HepG2 (cell line): Measurements from ENCODE around the gene CEP83. TPM values are rescaled to one million over a fixed set of nuclear protein-coding genes. Genes with fewer than 3 reads are reported as not detected.

ENCODE experiments used
- ARID2 ChIP-seq: sonication (generic); formaldehyde crosslinking; IDR thresholded peaks from 2 replicates; pipeline ENCODE4 v1.8.1; 2022; ENCODE audit warnings: mild to moderate bottlenecking, missing genetic modification reagents, borderline replicate concordance
- CCAR2 ChIP-seq: fragments of 200-400 bp; formaldehyde crosslinking; optimal IDR thresholded peaks from 2 replicates; pipeline ENCODE3; 2018; ENCODE audit warnings: low read depth, mild to moderate bottlenecking, low read length, moderate library complexity
- ELF4 ChIP-seq: sonication (generic); formaldehyde crosslinking; IDR thresholded peaks from 2 replicates; pipeline ENCODE4 v1.5.0; 2020; ENCODE audit warnings: missing genetic modification reagents, mild to moderate bottlenecking, moderate library complexity, borderline replicate concordance
- ERF ChIP-seq: IDR thresholded peaks from 2 replicates; pipeline ENCODE4 v1.6.1; 2018; ENCODE audit warnings: missing biosample characterization, missing genetic modification reagents
- ESRRA ChIP-seq: sonication (generic); formaldehyde crosslinking; IDR thresholded peaks from 2 replicates; pipeline ENCODE4 v1.5.1; 2020; ENCODE audit warnings: mild to moderate bottlenecking, low read depth, missing genetic modification reagents
- FOXK2 ChIP-seq: fragments of 450-650 bp; IDR thresholded peaks from 2 replicates; pipeline ENCODE4 v1.6.1; 2016
- JUNB ChIP-seq: sonication (generic); formaldehyde crosslinking; IDR thresholded peaks from 2 replicates; pipeline ENCODE4 v1.8.0; 2022; ENCODE audit warnings: missing genetic modification reagents, mild to moderate bottlenecking, borderline replicate concordance
- MAFG ChIP-seq: sonication (generic); formaldehyde crosslinking; IDR thresholded peaks from 2 replicates; pipeline ENCODE4 v1.5.1; 2020; ENCODE audit warnings: mild to moderate bottlenecking, missing genetic modification reagents
- PCBP2 ChIP-seq: fragments of 200-400 bp; formaldehyde crosslinking; optimal IDR thresholded peaks from 2 replicates; pipeline ENCODE3; 2018; ENCODE audit warnings: low read length, low read depth; ENCODE audit not compliant: poor library complexity, severe bottlenecking
- POLR2AphosphoS2 ChIP-seq: IDR thresholded peaks from 2 replicates; pipeline ENCODE4 v1.6.1; 2011; ENCODE audit warnings: low read depth, low read length, improper control_type of control experiment
- TBP ChIP-seq: sonication (generic); formaldehyde crosslinking; IDR thresholded peaks from 2 replicates; pipeline ENCODE4 v1.5.0; 2020; ENCODE audit warnings: missing genetic modification reagents
- TEAD3 ChIP-seq: optimal IDR thresholded peaks from 2 replicates; pipeline ENCODE3; 2016; ENCODE audit warnings: borderline replicate concordance
- UBTF ChIP-seq: sonication (generic); formaldehyde crosslinking; IDR thresholded peaks from 2 replicates; pipeline ENCODE4 v1.4.0; 2020; ENCODE audit warnings: mild to moderate bottlenecking, missing genetic modification reagents
- ZBTB42 ChIP-seq: sonication (generic); formaldehyde crosslinking; IDR thresholded peaks from 2 replicates; pipeline ENCODE4 v1.5.0; 2020; ENCODE audit warnings: mild to moderate bottlenecking, missing genetic modification reagents
- ZBTB49 ChIP-seq: sonication (generic); formaldehyde crosslinking; IDR thresholded peaks from 2 replicates; pipeline ENCODE4 v1.4.0; 2020; ENCODE audit warnings: missing genetic modification reagents, borderline replicate concordance
- ZFP90 ChIP-seq: sonication (generic); formaldehyde crosslinking; IDR thresholded peaks from 2 replicates; pipeline ENCODE4 v1.8.0; 2022; ENCODE audit warnings: missing genetic modification reagents, mild to moderate bottlenecking, inconsistent platforms, borderline replicate concordance
- ZHX1 ChIP-seq: sonication (generic); formaldehyde crosslinking; IDR thresholded peaks from 2 replicates; pipeline ENCODE4 v1.8.1; 2022; ENCODE audit warnings: low read depth, mild to moderate bottlenecking, missing genetic modification reagents
- ZNF264 ChIP-seq: sonication (generic); formaldehyde crosslinking; IDR thresholded peaks from 2 replicates; pipeline ENCODE4 v1.4.0; 2020; ENCODE audit warnings: missing genetic modification reagents
- ZNF282 ChIP-seq: fragments of 450-650 bp; IDR thresholded peaks from 2 replicates; pipeline ENCODE4 v1.6.1; 2018; ENCODE audit not compliant: partially characterized antibody
- ZNF296 ChIP-seq: sonication (generic); formaldehyde crosslinking; conservative IDR thresholded peaks from 2 replicates; pipeline ENCODE4 v1.5.0; 2020; ENCODE audit warnings: mild to moderate bottlenecking, missing genetic modification reagents
- ZNF546 ChIP-seq: sonication (generic); formaldehyde crosslinking; conservative IDR thresholded peaks from 2 replicates; pipeline ENCODE4 v1.8.1; 2023; ENCODE audit warnings: mild to moderate bottlenecking, missing genetic modification reagents
- ZNF614 ChIP-seq: IDR thresholded peaks from 2 replicates; pipeline ENCODE4 v1.6.1; 2018; ENCODE audit warnings: missing biosample characterization, missing genetic modification reagents, inconsistent platforms, borderline replicate concordance
- ZNF678 ChIP-seq: sonication (generic); formaldehyde crosslinking; IDR thresholded peaks from 2 replicates; pipeline ENCODE4 v1.4.0; 2020; ENCODE audit warnings: mild to moderate bottlenecking, missing genetic modification reagents
- polyA plus RNA-seq, 8 experiments: library from polyadenylated mRNA; depleted of rRNA in 3 of 8; stranded (reverse) in 7 of 8; unstranded in 1 of 8; fragments of >200 nt; fragmentation: Illumina TruSeq in 4 of 8; extraction: Trizol in 4 of 8; gene quantifications; 2 replicates each; pipeline versions ENCODE4 v1.2.1 to v1.2.3, GENCODE V29; 2011 to 2016; ENCODE audit warnings: low read depth in 4 of 8, missing spikeins in 1 of 8, mixed read lengths in 1 of 8; ENCODE audit not compliant: insufficient read depth in 1 of 8
- total RNA-seq, 5 experiments: library from RNA; depleted of rRNA; stranded (reverse); fragments of >200 nt; fragmentation: Illumina TruSeq; extraction: Trizol; gene quantifications; 2 replicates each; pipeline ENCODE4 v1.2.3, GENCODE V29; 2016; ENCODE audit warnings: low read depth in 1 of 5

Gene CEP83
- total and polyA plus RNA-seq, 2 of the 13 experiments (the other 11 are each of a cell fraction or from before 2014, with no cell fraction given): 6.2 to 19.2 TPM

- TF ChIP-seq ZBTB49: no peak
- 0 out of 2 replicates have a peak, but pooled peaks have one; percentile 59 for TF ChIP-seq ZNF296 (CRISPR knock-in tag)
- no peak for TF ChIP-seq TEAD3 (CRISPR knock-in tag)
- TF ChIP-seq FOXK2: no peak
- no peak for TF ChIP-seq ZNF264
- peak; percentile 51; the same call in 1 of the 2 replicates for TF ChIP-seq ZFP90
- TF ChIP-seq JUNB (CRISPR knock-in tag): no peak
- TF ChIP-seq ELF4: peak; percentile 37; the same call in 1 of the 2 replicates
- peak; percentile 72; the same call in 1 of the 2 replicates for TF ChIP-seq ZHX1 (CRISPR knock-in tag)
- TF ChIP-seq ERF (CRISPR knock-in tag): no peak; the same call in 1 of the 2 replicates
- peak; percentile 90 for TF ChIP-seq UBTF
- no peak for TF ChIP-seq ZNF614 (CRISPR knock-in tag)
- peak; percentile 47; the same call in 1 of the 2 replicates for TF ChIP-seq ZNF678
- no peak for TF ChIP-seq ZNF282
- no peak for TF ChIP-seq PCBP2
- no peak; the same call in 1 of the 2 replicates for TF ChIP-seq ESRRA (CRISPR knock-in tag)
- TF ChIP-seq POLR2AphosphoS2: no peak
- no peak for TF ChIP-seq MAFG
- TF ChIP-seq ARID2 (CRISPR knock-in tag): no peak; the same call in 1 of the 2 replicates
- TF ChIP-seq ZBTB42 (CRISPR knock-in tag): peak; percentile 80; the same call in 1 of the 2 replicates
- TF ChIP-seq TBP (CRISPR knock-in tag): no peak
- no peak; the same call in 1 of the 2 replicates for TF ChIP-seq ZNF546 (CRISPR knock-in tag)
- TF ChIP-seq CCAR2: no peak
Measured at GRCh38 chr12:94459728-94460615, at the start of gene CEP83 (continued).
